ENCODE measurements around the gene PTPRM.

Gene PTPRM

DNA sequence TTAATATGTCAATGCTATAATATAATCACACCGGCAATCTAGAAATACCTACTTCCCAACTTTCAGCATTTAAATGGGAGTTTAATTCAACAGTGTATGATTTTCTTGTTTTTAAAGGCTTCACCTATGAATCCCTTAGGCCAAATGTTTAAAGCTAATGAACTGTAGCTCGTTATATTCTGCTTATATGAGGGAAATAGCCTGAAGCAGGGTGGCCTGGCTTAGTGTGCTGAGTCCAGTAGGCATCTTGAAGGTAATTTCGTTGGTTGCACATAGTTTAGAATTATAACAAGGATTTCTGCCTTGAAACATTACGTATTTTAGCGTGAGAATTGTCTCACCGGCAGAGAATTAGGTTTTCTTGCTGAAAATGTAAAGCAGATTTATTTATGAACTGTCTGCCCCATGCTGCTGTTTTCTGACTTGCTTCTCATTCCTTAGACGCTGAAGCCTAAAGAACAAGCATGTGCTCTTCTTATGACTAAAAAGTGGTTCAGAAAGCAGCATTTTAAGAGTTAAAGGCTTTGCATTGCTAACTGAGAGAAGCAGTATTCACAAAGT is 608.5 kb downstream of the PTPRM start:
- peak; percentile 27 for DNase-seq (ENCODE audit: low spot score)

DNA sequence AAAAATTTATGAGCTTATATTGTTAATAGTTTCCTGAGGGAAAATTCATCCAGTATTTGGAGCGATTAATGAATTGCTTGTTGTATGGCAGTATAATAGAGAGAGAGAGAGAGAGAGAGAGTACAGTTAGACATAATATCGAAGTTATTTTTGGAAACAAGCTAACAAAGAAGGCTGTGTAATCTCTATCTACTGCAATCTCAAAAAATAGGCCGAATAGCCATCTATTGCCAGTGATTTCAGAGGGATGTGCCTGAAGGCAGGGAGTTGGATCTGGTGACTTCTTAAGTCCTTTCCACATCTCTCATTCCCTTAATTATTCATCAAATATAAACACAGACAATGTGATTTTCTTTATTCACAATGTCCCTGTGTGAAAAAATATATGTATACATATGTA is 609.0 kb downstream of the PTPRM start:
- DNase-seq (ENCODE audit: low spot score) = peak; percentile 84

GRCh38 chr18:8176554-8176953 is 609.4 kb downstream of the PTPRM start:
- DNase-seq (ENCODE audit: low spot score) = peak; percentile 34

DNA sequence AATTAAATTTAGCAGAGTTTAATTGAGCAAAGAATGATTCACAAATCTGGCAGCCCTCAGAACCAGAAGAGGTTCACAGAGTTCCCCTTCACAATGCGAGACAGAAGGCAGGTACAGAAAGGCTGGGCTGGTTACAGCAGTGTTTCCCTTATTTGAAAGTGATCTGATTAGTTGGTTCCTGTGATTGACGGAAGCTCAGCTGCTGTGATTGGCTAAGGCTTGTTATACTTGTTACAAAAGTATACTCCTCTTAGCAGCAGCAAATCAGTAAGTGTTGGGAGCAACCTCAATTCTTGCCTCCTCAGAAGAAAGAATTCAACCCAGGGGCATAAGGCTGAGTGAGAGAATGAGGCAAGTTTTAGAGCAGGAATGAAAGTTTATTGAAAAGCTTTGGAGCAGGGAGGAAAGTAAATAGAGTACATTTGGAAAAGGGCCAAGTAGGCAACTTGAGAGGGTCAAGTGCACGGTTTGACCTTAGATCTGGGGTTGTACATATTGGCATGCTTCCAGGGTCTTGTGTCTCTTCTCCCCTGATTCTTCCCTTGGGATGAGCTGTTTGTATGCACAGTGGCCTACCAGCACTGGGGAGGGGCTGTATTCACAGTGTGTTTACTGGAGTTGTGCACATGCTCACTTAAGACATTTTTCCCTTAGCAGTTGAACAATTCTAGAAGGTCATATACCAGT is 610.4 kb downstream of the PTPRM start:
- DNase-seq (ENCODE audit: low spot score) = peak; percentile 20

DNA sequence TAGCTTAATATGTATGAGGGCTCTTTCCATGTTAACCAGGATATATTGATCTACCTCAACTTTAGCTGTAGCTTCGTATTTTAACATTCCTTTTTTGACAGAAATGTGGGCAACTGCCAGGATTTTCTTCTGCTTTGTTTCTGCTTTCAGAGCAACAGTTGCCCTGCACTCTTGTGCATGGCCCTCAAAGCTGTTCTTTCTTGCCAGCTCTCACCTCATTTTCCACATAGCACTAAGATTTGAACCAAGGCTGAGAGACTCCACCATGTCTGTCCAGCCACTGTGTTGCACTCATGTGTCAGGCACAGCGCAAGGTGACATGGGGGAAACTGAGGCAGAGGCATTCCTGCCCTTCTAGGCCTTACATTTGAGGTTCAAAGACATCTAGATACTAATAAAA is 619.3 kb downstream of the PTPRM start:
- no peak for DNase-seq (ENCODE audit: low spot score)

GRCh38 chr18:8188184-8188583 is 621.1 kb downstream of the PTPRM start:
- DNase-seq (ENCODE audit: low spot score) = no peak

- DNase-seq (ENCODE audit: low spot score) = no peak
These were observed 623.9 kb downstream of the PTPRM start for GRCh38 chr18:8190980-8191379.

DNA sequence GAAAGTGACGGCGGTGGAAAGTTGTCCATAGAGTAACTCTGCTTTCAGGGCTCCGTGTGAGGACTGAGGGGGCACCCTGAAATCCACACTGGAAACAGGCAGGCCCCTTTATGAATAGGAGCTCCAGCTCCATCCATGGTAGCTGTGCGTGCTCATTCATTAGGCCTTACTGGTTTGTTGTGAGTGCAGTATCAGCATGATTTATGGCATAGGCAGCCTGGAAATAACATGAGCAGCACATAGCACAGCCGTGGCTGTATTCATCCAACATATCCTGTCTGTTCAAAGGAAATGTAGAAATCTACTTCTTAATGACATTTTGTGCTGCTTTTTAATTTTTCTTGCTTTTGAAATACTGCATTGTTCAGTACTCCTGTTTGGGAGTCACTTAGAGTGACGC is 627.3 kb downstream of the PTPRM start:
- no peak for DNase-seq (ENCODE audit: low spot score)

DNA sequence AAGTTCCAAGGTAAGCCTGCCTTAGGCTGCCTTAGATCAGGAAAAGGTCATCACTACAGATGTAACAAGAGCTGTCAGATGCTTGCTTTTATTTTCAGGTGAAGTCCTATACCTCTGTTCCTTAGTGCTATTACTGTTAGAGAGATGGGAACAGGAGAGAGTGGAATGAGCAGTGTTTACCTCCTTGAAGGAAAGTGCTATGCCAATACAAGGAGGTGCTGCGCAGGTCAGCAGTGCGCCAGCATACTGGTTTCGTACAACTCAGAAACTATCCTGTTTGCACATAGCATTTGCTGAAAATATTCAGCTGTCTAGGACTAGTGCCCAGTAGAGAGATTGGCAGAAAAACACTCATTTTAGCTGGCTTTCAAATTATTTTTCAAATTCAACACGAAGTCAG is 629.1 kb downstream of the PTPRM start:
- DNase-seq (ENCODE audit: low spot score) = no peak

GRCh38 chr18:8197499-8197898 is 630.4 kb downstream of the PTPRM start:
- DNase-seq (ENCODE audit: low spot score) = no peak

GRCh38 chr18:8207996-8208395 is 640.9 kb downstream of the PTPRM start:
- no peak for DNase-seq (ENCODE audit: low spot score)

DNA sequence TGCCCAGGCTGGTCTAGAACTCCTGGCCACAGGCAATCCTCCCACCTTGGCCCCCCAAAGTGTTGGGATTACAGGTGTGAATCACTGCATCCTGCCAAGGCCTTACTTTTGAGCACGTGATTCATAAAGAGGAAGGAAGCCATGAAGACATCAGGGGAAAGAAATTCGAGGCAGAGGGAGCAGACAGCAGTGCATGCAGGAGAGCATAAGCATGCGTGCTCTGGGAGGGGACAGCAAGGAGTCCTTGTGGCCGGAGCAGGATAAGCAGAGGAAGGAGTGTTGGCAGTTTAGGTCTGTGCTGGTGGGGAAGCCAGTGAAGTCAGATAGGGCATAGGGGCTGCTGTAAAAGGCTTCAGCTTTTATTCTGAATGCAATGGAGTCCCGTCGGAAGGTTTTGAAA is 641.6 kb downstream of the PTPRM start:
- DNase-seq (ENCODE audit: low spot score) = no peak

GRCh38 chr18:8212896-8213780 is 646.0 kb downstream of the PTPRM start:
- no peak for DNase-seq (ENCODE audit: low spot score)

DNA sequence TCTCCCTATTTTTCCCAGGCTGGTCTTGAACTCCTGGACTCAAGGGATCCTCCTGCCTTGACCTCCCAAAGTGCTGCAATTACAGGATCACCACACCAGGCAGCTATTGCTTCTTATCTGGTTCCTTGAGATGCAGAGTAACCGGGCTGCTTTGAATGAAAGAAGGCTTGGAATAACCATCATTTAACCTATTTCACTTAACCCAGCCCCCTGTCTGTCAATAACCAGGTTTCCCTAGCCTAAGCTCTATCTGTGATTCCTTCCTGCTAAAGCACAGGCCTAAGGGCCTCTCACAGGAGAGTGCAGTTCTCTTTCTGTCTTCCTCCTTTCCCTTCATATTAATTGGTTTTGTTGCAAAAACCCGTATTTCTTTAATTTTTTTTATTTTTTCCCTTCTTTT is 648.6 kb downstream of the PTPRM start:
- DNase-seq (ENCODE audit: low spot score) = no peak

GRCh38 chr18:8217051-8217564 is 650.0 kb downstream of the PTPRM start:
- no peak for DNase-seq (ENCODE audit: low spot score)

DNA sequence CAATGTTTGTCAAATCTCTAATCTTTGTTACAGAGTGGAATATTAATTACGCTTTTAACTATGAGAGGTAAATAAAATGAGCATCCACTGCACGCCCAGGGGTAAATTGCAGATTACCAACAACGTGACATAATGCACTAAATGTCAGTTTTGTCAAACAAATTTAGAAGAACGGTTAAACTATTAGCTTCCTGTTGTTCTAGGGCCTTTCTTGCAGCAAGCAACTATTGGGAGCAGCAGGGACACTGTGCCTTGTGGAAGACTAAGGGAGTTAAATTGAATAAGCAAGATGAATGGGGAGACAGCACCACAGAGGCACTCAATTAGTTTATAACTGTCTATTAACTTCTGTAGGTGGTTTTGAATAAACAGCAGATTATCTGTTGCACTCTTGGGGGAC is 651.1 kb downstream of the PTPRM start:
- DNase-seq (ENCODE audit: low spot score) = no peak

DNA sequence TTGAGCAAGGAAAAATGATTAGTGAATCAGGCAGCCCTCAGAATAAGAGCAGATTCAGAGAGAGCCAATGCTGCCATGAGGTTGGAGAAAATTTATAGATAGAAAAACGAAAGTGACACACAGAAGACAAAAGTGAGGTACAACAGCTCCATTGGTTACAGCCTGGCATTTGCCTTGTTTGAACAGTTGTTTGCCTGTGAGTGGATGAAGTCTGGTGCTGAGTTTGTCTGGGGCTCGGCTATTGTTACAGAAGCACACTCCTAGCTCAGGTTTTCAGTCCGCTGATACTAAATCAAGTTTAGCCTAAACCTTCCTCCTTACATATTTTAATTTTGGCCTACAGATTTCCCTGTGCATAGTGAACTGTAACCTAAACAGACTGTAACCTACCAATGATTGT is 654.3 kb downstream of the PTPRM start:
- no peak for DNase-seq (ENCODE audit: low spot score)

GRCh38 chr18:8224576-8224975 is 657.5 kb downstream of the PTPRM start:
- DNase-seq (ENCODE audit: low spot score) = no peak

DNA sequence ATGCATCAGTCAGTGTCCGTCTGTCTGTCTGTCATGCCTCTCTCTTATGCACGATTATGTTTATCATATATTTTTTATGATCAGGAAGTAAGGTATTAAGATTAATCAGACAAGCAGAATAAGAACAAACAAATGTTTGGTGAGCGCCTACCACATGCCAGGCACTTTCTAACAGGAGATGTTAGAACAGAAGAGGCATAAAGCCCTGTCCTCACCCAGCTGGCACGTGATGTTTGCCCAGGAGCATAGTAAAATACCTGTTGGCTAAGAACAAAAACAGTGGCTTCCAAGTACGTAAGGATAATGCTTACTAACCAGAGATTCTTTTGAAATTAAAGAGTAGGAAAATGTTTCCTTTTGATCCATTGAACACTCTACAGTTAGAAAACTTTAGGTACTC is 661.9 kb downstream of the PTPRM start:
- DNase-seq (ENCODE audit: low spot score) = no peak

DNA sequence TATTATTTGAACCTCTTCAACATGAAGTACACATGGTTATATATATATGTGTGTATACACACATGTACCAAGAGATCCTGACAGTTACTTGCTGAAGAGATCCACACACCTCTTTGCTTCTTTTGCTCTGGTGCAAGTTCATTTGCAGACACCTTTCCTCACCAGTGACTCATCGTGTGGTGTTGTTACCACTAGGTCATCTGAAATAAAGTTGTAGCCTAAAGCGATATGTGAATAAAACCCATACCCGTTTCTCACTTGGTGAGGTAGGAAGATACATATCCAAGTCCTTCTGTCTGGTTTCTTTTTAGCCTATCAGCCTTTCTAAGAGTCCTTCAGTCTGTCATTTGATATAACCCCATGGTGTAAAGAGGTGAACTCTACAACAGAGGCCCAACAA is 662.7 kb downstream of the PTPRM start:
- DNase-seq (ENCODE audit: low spot score) = no peak

DNA sequence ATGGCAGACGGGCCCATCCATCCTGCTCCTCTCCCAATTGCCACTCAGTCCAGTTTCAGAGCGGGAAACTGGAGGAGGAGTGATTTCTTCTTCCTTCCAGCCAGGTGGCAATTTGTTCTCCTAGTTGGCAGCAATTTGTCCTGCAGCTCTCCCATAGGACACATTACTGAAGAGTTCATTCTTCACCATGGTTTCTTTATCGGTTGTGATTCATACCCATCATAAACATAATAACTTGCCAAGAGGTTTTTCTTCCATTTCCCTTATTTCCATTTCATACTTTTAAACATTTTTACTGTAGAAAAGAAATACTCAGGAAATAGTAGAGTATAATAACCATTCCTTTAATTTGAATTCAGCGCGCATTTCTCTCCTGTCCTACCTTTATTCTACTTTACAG is 664.2 kb downstream of the PTPRM start:
- DNase-seq (ENCODE audit: low spot score) = no peak

- no peak for DNase-seq (ENCODE audit: low spot score)
These were observed 665.7 kb downstream of the PTPRM start for GRCh38 chr18:8232791-8233190.

DNA sequence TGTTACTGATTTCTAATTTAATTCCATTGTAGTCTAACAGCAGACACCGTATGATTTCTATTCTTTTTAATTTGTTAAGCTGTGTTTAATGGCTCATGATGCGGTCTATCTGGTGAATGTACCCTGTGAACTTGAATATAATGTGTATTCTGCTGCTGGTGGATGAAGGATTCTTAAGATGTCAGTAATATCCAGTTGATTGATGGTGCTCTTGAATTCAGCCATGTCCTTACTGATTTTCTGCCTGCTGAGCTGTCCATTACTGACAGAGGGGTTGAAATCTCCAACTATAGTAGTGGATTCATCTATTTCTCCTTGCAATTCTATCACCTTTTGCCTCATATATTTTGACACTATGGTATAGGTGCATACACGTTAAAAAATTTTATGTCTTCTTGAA is 668.8 kb downstream of the PTPRM start:
- no peak for DNase-seq (ENCODE audit: low spot score)
